Caco-2 (cell line): ENCODE results near the gene ZNFX1. TPM values are rescaled to one million over a fixed set of nuclear protein-coding genes. Genes with fewer than 3 reads are reported as not detected.
A peak's percentile ranks its signal among the peaks of the same experiment; 100 is the strongest.

Experiments used
- BruUV-seq: library from RNA; stranded (reverse); fragments of 400-500 nt; replicated peaks from 2 replicates; lab custom pipeline; 2021; lab: Mats Ljungman, UMichigan
- CTCF ChIA-PET: fragments of 300-600 bp; sonication (Branson Sonifier 250); formaldehyde crosslinking; loops from one replicate; lab custom pipeline; 2022; ENCODE audit warnings: antibody characterized with exemption; lab: Charles Lee
- POLR2A ChIA-PET: fragments of 300-600 bp; sonication (Branson Sonifier 250); formaldehyde crosslinking; loops from one replicate; lab custom pipeline; 2022; ENCODE audit warnings: antibody characterized with exemption; lab: Charles Lee
- DNase-seq, 2 experiments: peaks; one replicate each; pipeline versions ENCODE4 v3.0.0 to v3.0.0-alpha.2; 2020 to 2022
- H3K27me3 ChIP-seq: replicated peaks from 2 replicates; pipeline ENCODE4 v1.6.0; 2011; ENCODE audit warnings: low read length; ENCODE audit not compliant: control insufficient read depth, insufficient read depth
- H3K36me3 ChIP-seq: 2 replicates; pipeline ENCODE4 v1.5.1; 2011; ENCODE audit warnings: low read length; ENCODE audit not compliant: control insufficient read depth, insufficient read depth
- H3K4me1 ChIP-seq: fragments of 250-450 bp; sonication (Bioruptor Pico); 2 replicates; pipeline ENCODE4 v1.5.1; 2020; ENCODE audit warnings: mild to moderate bottlenecking
- H3K4me3 ChIP-seq: 2 replicates; pipeline ENCODE4 v1.5.1; 2011; ENCODE audit warnings: low read depth, mild to moderate bottlenecking, control low read depth, low read length
- H3K9me3 ChIP-seq: fragments of 250-450 bp; sonication (Bioruptor Pico); 2 replicates; pipeline ENCODE4 v1.5.1; 2020; ENCODE audit warnings: mild to moderate bottlenecking, moderate library complexity
- H3K27ac Mint-ChIP-seq: one replicate; pipeline ENCODE4 v1.8.0; 2022; ENCODE audit warnings: mixed read lengths; ENCODE audit not compliant: unreplicated experiment
- H3K27me3 Mint-ChIP-seq: one replicate; pipeline ENCODE4 v1.8.0; 2022; ENCODE audit warnings: mixed read lengths; ENCODE audit not compliant: insufficient read depth, unreplicated experiment
- H3K36me3 Mint-ChIP-seq: one replicate; pipeline ENCODE4 v1.8.0; 2022; ENCODE audit warnings: mild to moderate bottlenecking, mixed read lengths; ENCODE audit not compliant: insufficient read depth, unreplicated experiment
- H3K4me1 Mint-ChIP-seq: one replicate; pipeline ENCODE4 v1.8.0; 2022; ENCODE audit warnings: low read depth, mixed read lengths; ENCODE audit not compliant: unreplicated experiment
- H3K4me3 Mint-ChIP-seq: one replicate; pipeline ENCODE4 v1.8.0; 2022; ENCODE audit warnings: mild to moderate bottlenecking, moderate library complexity, mixed read lengths; ENCODE audit not compliant: unreplicated experiment
- H3K9me3 Mint-ChIP-seq: one replicate; pipeline ENCODE4 v1.8.0; 2022; ENCODE audit warnings: mixed read lengths; ENCODE audit not compliant: unreplicated experiment
- CTCF ChIP-seq, 2 experiments: fragments of 200-600 bp in 1 of 2; IDR thresholded peaks; 1 replicate in 1 of 2; 2 replicates in 1 of 2; pipeline versions ENCODE4 v1.5.1 to v1.8.0; 2011 to 2022; ENCODE audit warnings: antibody characterized with exemption in 1 of 2, control low read depth in 1 of 2, inconsistent platforms in 1 of 2, low read depth in 1 of 2, low read length in 1 of 2, mild to moderate bottlenecking in 1 of 2, moderate library complexity in 1 of 2; ENCODE audit not compliant: insufficient read depth in 1 of 2, severe bottlenecking in 1 of 2, unreplicated experiment in 1 of 2
- intact Hi-C: fragments of 100-400 bp; cut with micrococcal nuclease; formaldehyde crosslinking; loops from one replicate; pipeline ENCODE4 v1.10.0; 2022; ENCODE audit not compliant: unreplicated experiment
- total RNA-seq: library from RNA; stranded (reverse); gene quantifications from 2 replicates; pipeline ENCODE4 v1.2.3, GENCODE V29; 2022

ZNFX1 gene
- total RNA-seq, 1 experiment from 2014 or later = 34.0 TPM

- peak; percentile 72 to 85 for DNase-seq
- Histone ChIP-seq H3K4me1 (peaks cover 56% of the 10 kb centered on the region), H3K27me3 (no peaks in the 10 kb centered on the region), H3K9me3 (peaks cover 29% of the 10 kb centered on the region), H3K4me3 (no peak overlapping the region), H3K36me3 (peaks cover 46% of the 10 kb centered on the region)
- intact Hi-C loops = no loop called here
- H3K27ac Mint-ChIP-seq = peak overlapping the region; percentile 79
- peaks cover 72% of the 10 kb centered on the region for H3K4me1 Mint-ChIP-seq
- ChIA-PET POLR2A (interaction anchor here (0.6 to 2.4 kb wide), 6 partner anchors 11 to 32 kb away, joined by 3 to 45 read pairs (median 6); partner anchors contain the start of gene ZNFX1), CTCF (interaction anchor here (0.5 to 3.0 kb wide), 5 partner anchors 12 to 43 kb away, joined by 4 to 24 read pairs (median 9); no protein-coding TSS in a partner anchor)
- no peaks in the 10 kb centered on the region for H3K27me3 Mint-ChIP-seq
- peak overlapping the region; percentile 81 for H3K4me3 Mint-ChIP-seq
- H3K36me3 Mint-ChIP-seq = peaks cover 99% of the 10 kb centered on the region
- no TSS peak for BruUV-seq
- no peak for TF ChIP-seq CTCF (IDR thresholded peaks at IDR 0.05; ENCODE audit: insufficient read depth in 1 of 2, low read depth in 1 of 2, low read length in 1 of 2, severe bottlenecking in 1 of 2, unreplicated experiment in 1 of 2)
- H3K9me3 Mint-ChIP-seq = peaks cover 45% of the 10 kb centered on the region
Measured at GRCh38 chr20:49288784-49289696, 11.2 kb upstream of the ZNFX1 start.

GRCh38 chr20:49288250-49288751 lies 10.4 kb upstream of the ZNFX1 start:
- ChIA-PET CTCF (interaction anchor here (0.5 to 3.0 kb wide), 11 partner anchors 11 to 320 kb away, joined by 3 to 24 read pairs (median 4); no protein-coding TSS in a partner anchor), POLR2A (interaction anchor here (0.8 to 2.4 kb wide), 7 partner anchors 10 to 42 kb away, joined by 3 to 45 read pairs (median 6); partner anchors contain the start of gene ZNFX1)
- no TSS peak for BruUV-seq
- Histone ChIP-seq H3K4me3 (no peak overlapping the region), H3K36me3 (peaks cover 53% of the 10 kb centered on the region), H3K27me3 (no peaks in the 10 kb centered on the region), H3K9me3 (peaks cover 36% of the 10 kb centered on the region), H3K4me1 (peaks cover 64% of the 10 kb centered on the region)
- no peak for DNase-seq
- peak overlapping the region; percentile 79 for H3K27ac Mint-ChIP-seq
- TF ChIP-seq CTCF (IDR thresholded peaks at IDR 0.05; ENCODE audit: insufficient read depth in 1 of 2, low read depth in 1 of 2, low read length in 1 of 2, severe bottlenecking in 1 of 2, unreplicated experiment in 1 of 2) = no peak
- peak overlapping the region; percentile 81 for H3K4me3 Mint-ChIP-seq
- H3K9me3 Mint-ChIP-seq = peaks cover 52% of the 10 kb centered on the region
- no peaks in the 10 kb centered on the region for H3K27me3 Mint-ChIP-seq
- intact Hi-C loops = no loop called here
- peaks cover 100% of the 10 kb centered on the region for H3K36me3 Mint-ChIP-seq
- H3K4me1 Mint-ChIP-seq = peaks cover 79% of the 10 kb centered on the region
